H9 (cell line): Measurements from ENCODE around the gene ZNF92. TPM values are rescaled to one million over a fixed set of nuclear protein-coding genes. Genes with fewer than 3 reads are reported as not detected.

Experiments
- DNase-seq: peaks from one replicate; pipeline ENCODE4 v3.0.0-alpha.2; 2017
- H2AFZ ChIP-seq: one replicate; pipeline ENCODE4 v1.6.1; 2013; ENCODE audit warnings: mild to moderate bottlenecking, low read length, control low read depth, moderate library complexity
- H2AK5ac ChIP-seq: 2 replicates; pipeline ENCODE4 v1.6.1; 2013; ENCODE audit warnings: low read length, control low read depth, mixed read lengths; ENCODE audit not compliant: insufficient read length
- H2BK120ac ChIP-seq: one replicate; pipeline ENCODE4 v1.6.1; 2013; ENCODE audit warnings: low read depth, mild to moderate bottlenecking, low read length, control low read depth, inconsistent platforms; ENCODE audit not compliant: poor library complexity, severe bottlenecking
- H2BK12ac ChIP-seq: 2 replicates; pipeline ENCODE4 v1.6.1; 2013; ENCODE audit warnings: low read length, control low read depth, mixed read lengths, low read depth; ENCODE audit not compliant: insufficient read length
- H2BK15ac ChIP-seq: 2 replicates; pipeline ENCODE4 v1.6.1; 2013; ENCODE audit warnings: low read depth, low read length, control low read depth
- H2BK20ac ChIP-seq: one replicate; pipeline ENCODE4 v1.6.1; 2013; ENCODE audit warnings: low read depth, mild to moderate bottlenecking, low read length, control low read depth, inconsistent platforms; ENCODE audit not compliant: poor library complexity, severe bottlenecking
- H2BK5ac ChIP-seq: 2 replicates; pipeline ENCODE4 v1.6.1; 2013; ENCODE audit warnings: low read length, control low read depth, mixed read lengths; ENCODE audit not compliant: insufficient read length
- H3K14ac ChIP-seq: 2 replicates; pipeline ENCODE4 v1.6.1; 2013; ENCODE audit warnings: low read length, control low read depth; ENCODE audit not compliant: insufficient read depth
- H3K18ac ChIP-seq: 2 replicates; pipeline ENCODE4 v1.6.1; 2013; ENCODE audit warnings: low read depth, mild to moderate bottlenecking, mixed read lengths, low read length, control low read depth; ENCODE audit not compliant: insufficient read length
- H3K23ac ChIP-seq: 2 replicates; pipeline ENCODE4 v1.6.1; 2013; ENCODE audit warnings: low read length, control low read depth, mixed read lengths, low read depth; ENCODE audit not compliant: insufficient read length
- H3K23me2 ChIP-seq: 2 replicates; pipeline ENCODE4 v1.6.1; 2013; ENCODE audit warnings: low read depth, mild to moderate bottlenecking, mixed read lengths, low read length, control low read depth; ENCODE audit not compliant: insufficient read length, poor library complexity, severe bottlenecking
- H3K27ac ChIP-seq: 2 replicates; pipeline ENCODE4 v1.5.1; 2013; ENCODE audit warnings: low read length, control low read depth, mixed read lengths, low read depth; ENCODE audit not compliant: insufficient read length
- H3K27me3 ChIP-seq: 2 replicates; pipeline ENCODE4 v1.6.1; 2013; ENCODE audit warnings: low read length, control low read depth, inconsistent platforms; ENCODE audit not compliant: insufficient read depth
- H3K4ac ChIP-seq: 2 replicates; pipeline ENCODE4 v1.6.1; 2013; ENCODE audit warnings: low read depth, mild to moderate bottlenecking, control low read depth, inconsistent platforms, low read length, moderate library complexity
- H3K4me1 ChIP-seq: 2 replicates; pipeline ENCODE4 v1.6.1; 2013; ENCODE audit warnings: low read length, control low read depth, inconsistent platforms; ENCODE audit not compliant: insufficient read depth
- H3K4me2 ChIP-seq: 2 replicates; pipeline ENCODE4 v1.6.1; 2013; ENCODE audit warnings: low read length, control low read depth, mixed read lengths; ENCODE audit not compliant: insufficient read length, insufficient read depth
- H3K56ac ChIP-seq: 2 replicates; pipeline ENCODE4 v1.6.1; 2013; ENCODE audit warnings: low read depth, mild to moderate bottlenecking, mixed read lengths, low read length, control low read depth; ENCODE audit not compliant: insufficient read length
- H3K79me1 ChIP-seq: 2 replicates; pipeline ENCODE4 v1.6.1; 2013; ENCODE audit warnings: low read depth, mild to moderate bottlenecking, moderate library complexity, low read length, control low read depth, inconsistent platforms; ENCODE audit not compliant: insufficient read depth, poor library complexity, severe bottlenecking
- H3K79me2 ChIP-seq: 2 replicates; pipeline ENCODE4 v1.6.1; 2013; ENCODE audit warnings: low read length, control low read depth, inconsistent platforms; ENCODE audit not compliant: insufficient read depth
- H3K9ac ChIP-seq: 2 replicates; pipeline ENCODE4 v1.6.1; 2013; ENCODE audit warnings: low read length, control low read depth, mixed read lengths; ENCODE audit not compliant: insufficient read length; ENCODE audit errors: extremely low read depth
- H3K9me3 ChIP-seq: one replicate; pipeline ENCODE4 v1.6.1; 2013; ENCODE audit warnings: low read depth, low read length, inconsistent platforms; ENCODE audit not compliant: control insufficient read depth
- H3T11ph ChIP-seq: one replicate; pipeline ENCODE4 v1.6.1; 2013; ENCODE audit warnings: mild to moderate bottlenecking, low read length, control low read depth, inconsistent platforms
- H4K20me1 ChIP-seq: one replicate; pipeline ENCODE4 v1.6.1; 2013; ENCODE audit not compliant: control insufficient read depth, insufficient read length, insufficient read depth
- H4K5ac ChIP-seq: 2 replicates; pipeline ENCODE4 v1.6.1; 2013; ENCODE audit warnings: low read depth, mild to moderate bottlenecking, mixed read lengths, low read length, control low read depth; ENCODE audit not compliant: insufficient read length
- H4K8ac ChIP-seq: replicated peaks from 2 replicates; pipeline ENCODE4 v1.6.1; 2013; ENCODE audit warnings: low read length, control low read depth, mixed read lengths, low read depth; ENCODE audit not compliant: insufficient read length
- H4K91ac ChIP-seq: 2 replicates; pipeline ENCODE4 v1.6.1; 2013; ENCODE audit warnings: low read depth, mild to moderate bottlenecking, moderate library complexity, mixed read lengths, low read length, control low read depth; ENCODE audit not compliant: insufficient read length
- H3K27ac Mint-ChIP-seq, 3 experiments: 2 replicates in 2 of 3; 3 replicates in 1 of 3; pipeline ENCODE4 v1.8.0; 2020 to 2021; ENCODE audit warnings: mixed read lengths in 3 of 3, mild to moderate bottlenecking in 1 of 3, moderate library complexity in 1 of 3
- H3K27me3 Mint-ChIP-seq: 2 replicates; pipeline ENCODE4 v1.8.0; 2021; ENCODE audit warnings: low read depth, mild to moderate bottlenecking, moderate library complexity, mixed read lengths
- H3K36me3 Mint-ChIP-seq, 3 experiments: 2 replicates in 2 of 3; 3 replicates in 1 of 3; pipeline ENCODE4 v1.8.0; 2020 to 2021; ENCODE audit warnings: low read depth in 3 of 3, mixed read lengths in 3 of 3; ENCODE audit not compliant: insufficient read depth in 1 of 3
- H3K4me1 Mint-ChIP-seq, 2 experiments: 2 replicates each; pipeline ENCODE4 v1.8.0; 2020; ENCODE audit warnings: mixed read lengths in 2 of 2
- H3K4me3 Mint-ChIP-seq, 2 experiments: 2 replicates in 1 of 2; 3 replicates in 1 of 2; pipeline ENCODE4 v1.8.0; 2020 to 2021; ENCODE audit warnings: mild to moderate bottlenecking in 2 of 2, mixed read lengths in 2 of 2, moderate library complexity in 1 of 2
- H3K9me3 Mint-ChIP-seq, 2 experiments: 2 replicates in 1 of 2; 3 replicates in 1 of 2; pipeline ENCODE4 v1.8.0; 2020; ENCODE audit warnings: mild to moderate bottlenecking in 2 of 2, mixed read lengths in 2 of 2, moderate library complexity in 1 of 2
- WGBS: extraction: QIAGEN DNeasy Blood & Tissue Kit; methylation state at CpG from one replicate; pipeline ENCODE4 v1.1.7; 2013; ENCODE audit warnings: missing lambda C conversion rate, low lambda C conversion rate, mixed read lengths; ENCODE audit not compliant: insufficient read length; ENCODE audit errors: extremely low coverage; 5-methylcytosine and 5-hydroxymethylcytosine counted together
- total RNA-seq: library from RNA; stranded (reverse); gene quantifications from 2 replicates; pipeline ENCODE4 v1.2.1, GENCODE V29; 2021
- TF ChIP-seq, protein P1 (sequence below): fragments of 200-600 bp; sonication (generic); conservative IDR thresholded peaks from 3 replicates; pipeline ENCODE4 v1.8.0; 2021; ENCODE audit warnings: antibody characterized with exemption, mild to moderate bottlenecking

The ZNF92 gene
- total RNA-seq, 1 experiment from 2014 or later = 32.4 TPM

DNA sequence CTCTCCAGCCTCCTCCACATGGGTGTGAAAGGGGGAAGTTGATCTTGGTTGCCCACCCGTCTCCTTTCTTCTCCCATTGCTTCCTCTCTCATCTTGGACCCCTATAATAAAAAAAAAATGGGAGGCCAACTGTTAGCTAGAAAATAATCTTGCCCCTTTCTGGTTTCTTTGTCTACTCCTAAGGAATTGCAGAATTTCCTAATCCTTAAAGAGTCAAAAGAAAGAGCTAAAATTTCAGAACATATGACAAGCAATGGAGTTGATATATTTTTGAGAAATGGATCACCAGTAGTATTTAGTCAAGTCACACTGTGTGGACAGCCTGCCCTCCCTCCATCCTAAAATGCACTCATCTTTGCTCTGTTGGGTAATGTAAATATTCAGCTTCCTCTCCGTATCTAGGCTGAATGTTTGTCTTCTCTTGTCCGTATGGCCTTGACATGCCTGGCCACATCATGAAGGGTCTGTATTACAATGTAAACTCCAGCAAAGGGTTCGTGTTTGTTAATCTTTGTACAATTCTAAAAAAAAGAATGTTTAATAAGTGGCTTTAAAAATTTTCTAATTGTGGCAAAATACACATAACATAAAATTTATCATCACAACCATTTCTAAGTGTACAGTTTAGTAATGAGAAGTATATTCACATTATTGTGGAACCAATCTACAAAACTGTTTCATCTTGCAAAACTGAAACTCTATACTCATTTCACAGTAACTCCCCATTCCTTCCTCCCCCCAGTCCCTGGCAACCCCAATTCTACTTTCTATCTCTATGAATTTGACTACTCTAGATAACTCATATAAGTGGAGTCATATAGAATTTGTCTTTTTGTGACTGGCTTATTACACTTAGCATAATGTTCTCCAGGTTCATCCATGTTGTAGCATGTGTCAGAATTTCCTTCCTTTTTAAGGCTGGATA, 71.5 kb downstream of the ZNF92 start:
- TF ChIP-seq, protein P1, sequence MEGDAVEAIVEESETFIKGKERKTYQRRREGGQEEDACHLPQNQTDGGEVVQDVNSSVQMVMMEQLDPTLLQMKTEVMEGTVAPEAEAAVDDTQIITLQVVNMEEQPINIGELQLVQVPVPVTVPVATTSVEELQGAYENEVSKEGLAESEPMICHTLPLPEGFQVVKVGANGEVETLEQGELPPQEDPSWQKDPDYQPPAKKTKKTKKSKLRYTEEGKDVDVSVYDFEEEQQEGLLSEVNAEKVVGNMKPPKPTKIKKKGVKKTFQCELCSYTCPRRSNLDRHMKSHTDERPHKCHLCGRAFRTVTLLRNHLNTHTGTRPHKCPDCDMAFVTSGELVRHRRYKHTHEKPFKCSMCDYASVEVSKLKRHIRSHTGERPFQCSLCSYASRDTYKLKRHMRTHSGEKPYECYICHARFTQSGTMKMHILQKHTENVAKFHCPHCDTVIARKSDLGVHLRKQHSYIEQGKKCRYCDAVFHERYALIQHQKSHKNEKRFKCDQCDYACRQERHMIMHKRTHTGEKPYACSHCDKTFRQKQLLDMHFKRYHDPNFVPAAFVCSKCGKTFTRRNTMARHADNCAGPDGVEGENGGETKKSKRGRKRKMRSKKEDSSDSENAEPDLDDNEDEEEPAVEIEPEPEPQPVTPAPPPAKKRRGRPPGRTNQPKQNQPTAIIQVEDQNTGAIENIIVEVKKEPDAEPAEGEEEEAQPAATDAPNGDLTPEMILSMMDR = no peak
- H3K9me3 Mint-ChIP-seq = peaks cover 46 to 58% of the 10 kb centered on the region in 2 experiments

More for the DNA sequence above, 71.5 kb downstream of the ZNF92 start:
- Histone ChIP-seq H4K20me1 (no peaks in the 10 kb centered on the region), H4K5ac (no peak overlapping the region), H3K4me1 (no peaks in the 10 kb centered on the region), H2BK5ac (no peak overlapping the region), H3K4me2 (no peak overlapping the region), H3T11ph (no peak overlapping the region), H3K23me2 (no peaks in the 10 kb centered on the region), H3K18ac (no peak overlapping the region), H4K91ac (no peak overlapping the region), H3K23ac (no peak overlapping the region), H2AK5ac (no peak overlapping the region), H3K9ac (no peak overlapping the region), H2AFZ (no peak overlapping the region), H3K56ac (no peak overlapping the region), H2BK120ac (no peak overlapping the region), H2BK20ac (no peak overlapping the region), H2BK15ac (no peak overlapping the region), H3K27me3 (no peaks in the 10 kb centered on the region), H2BK12ac (no peak overlapping the region), H3K9me3 (peaks cover 19% of the 10 kb centered on the region), H3K4ac (no peak overlapping the region), H3K79me2 (no peaks in the 10 kb centered on the region), H3K14ac (no peak overlapping the region), H3K27ac (no peak overlapping the region), H4K8ac (no peak overlapping the region), H3K79me1 (no peaks in the 10 kb centered on the region)
- peaks cover 3% of the 10 kb centered on the region; the same call in 1 of the 2 replicates for H3K27me3 Mint-ChIP-seq
- no CpG with 5 or more reads among the region's 4 CpGs for WGBS
- H3K4me1 Mint-ChIP-seq = no peaks in the 10 kb centered on the region
- peaks cover 2 to 16% (median 10%) of the 10 kb centered on the region in 3 experiments for H3K36me3 Mint-ChIP-seq
- H3K4me3 Mint-ChIP-seq = no peak overlapping the region
- no peak for DNase-seq
- H3K27ac Mint-ChIP-seq = no peak overlapping the region
